H1 (cell line): ENCODE measurements around the gene ITGB8. TPM values are rescaled to one million over a fixed set of nuclear protein-coding genes. Genes with fewer than 3 reads are reported as not detected.
A peak's percentile ranks its signal among the peaks of the same experiment; 100 is the strongest.

Source experiments
- CTCF ChIA-PET: fragments of 300-600 bp; sonication (Branson Sonifier 250); formaldehyde crosslinking; loops from one replicate; lab custom pipeline; 2021; ENCODE audit not compliant: partially characterized antibody; lab: Charles Lee
- POLR2A ChIA-PET: fragments of 300-600 bp; sonication (Branson Sonifier 250); formaldehyde crosslinking; loops from one replicate; lab custom pipeline; 2021; ENCODE audit warnings: inconsistent platforms; ENCODE audit not compliant: partially characterized antibody; lab: Charles Lee
- DNase-seq, 2 experiments: peaks; one replicate each; pipeline versions ENCODE4 v3.0.0 to v3.0.0-alpha.2; 2010 to 2022; ENCODE audit warnings: low spot score in 2 of 2, low read depth in 1 of 2, mixed read lengths in 1 of 2
- FAIRE-seq: peaks from 2 replicates; lab custom pipeline; 2011; peaks lifted over from hg19 to GRCh38; lab: Jason Lieb, UNC
- H2AFZ ChIP-seq: 2 replicates; pipeline ENCODE4 v1.8.1; 2012; ENCODE audit warnings: low read length, inconsistent platforms
- H2AK5ac ChIP-seq: 2 replicates; pipeline ENCODE4 v1.6.1; 2013; ENCODE audit warnings: low read depth, low read length
- H2BK120ac ChIP-seq: replicated peaks from 2 replicates; pipeline ENCODE3; 2013; ENCODE audit warnings: low read depth, low read length, inconsistent platforms
- H2BK12ac ChIP-seq: 2 replicates; pipeline ENCODE4 v1.6.1; 2013; ENCODE audit warnings: low read depth, low read length
- H2BK15ac ChIP-seq: 2 replicates; pipeline ENCODE4 v1.6.1; 2013; ENCODE audit warnings: low read length
- H2BK20ac ChIP-seq: 2 replicates; pipeline ENCODE4 v1.6.1; 2013; ENCODE audit warnings: low read length
- H2BK5ac ChIP-seq: 2 replicates; pipeline ENCODE4 v1.6.1; 2013; ENCODE audit warnings: low read depth, low read length
- H3K14ac ChIP-seq: 2 replicates; pipeline ENCODE4 v1.6.1; 2013; ENCODE audit warnings: inconsistent platforms; ENCODE audit not compliant: insufficient read length
- H3K18ac ChIP-seq: 2 replicates; pipeline ENCODE4 v1.6.1; 2013; ENCODE audit warnings: low read length; ENCODE audit errors: extremely low read depth
- H3K23ac ChIP-seq: 2 replicates; pipeline ENCODE4 v1.6.1; 2013; ENCODE audit warnings: inconsistent platforms; ENCODE audit not compliant: insufficient read length
- H3K23me2 ChIP-seq: 2 replicates; pipeline ENCODE4 v1.6.1; 2013; ENCODE audit warnings: low read depth, low read length
- H3K27ac ChIP-seq: 2 replicates; pipeline ENCODE4 v1.6.1; 2011; ENCODE audit warnings: low read depth, low read length, inconsistent platforms
- H3K27me3 ChIP-seq, 4 experiments: replicated peaks in 1 of 4; 1 replicate in 1 of 4; 2 replicates in 3 of 4; pipeline versions ENCODE4 v1.6.1 to v1.8.1; 2011 to 2013; ENCODE audit warnings: low read length in 3 of 4, mild to moderate bottlenecking in 3 of 4, inconsistent platforms in 2 of 4, mixed read lengths in 2 of 4, moderate library complexity in 1 of 4; ENCODE audit not compliant: control insufficient read depth in 3 of 4, insufficient read depth in 3 of 4; ENCODE audit errors: extremely low read depth in 1 of 4
- H3K36me3 ChIP-seq, 4 experiments: 2 replicates each; pipeline versions ENCODE4 v1.6.1 to v1.8.1; 2011 to 2013; ENCODE audit warnings: mild to moderate bottlenecking in 4 of 4, low read length in 3 of 4, moderate library complexity in 2 of 4, control low read depth in 1 of 4, inconsistent platforms in 1 of 4; ENCODE audit not compliant: insufficient read depth in 4 of 4, control insufficient read depth in 2 of 4
- H3K4ac ChIP-seq: replicated peaks from 2 replicates; pipeline ENCODE3; 2013; ENCODE audit warnings: low read length, low read depth, mixed read lengths, inconsistent platforms; ENCODE audit not compliant: insufficient read length
- H3K4me1 ChIP-seq, 4 experiments: replicated peaks in 1 of 4; 1 replicate in 1 of 4; 2 replicates in 3 of 4; pipeline versions ENCODE4 v1.6.1 to v1.8.1; 2011 to 2013; ENCODE audit warnings: low read length in 3 of 4, inconsistent platforms in 2 of 4, mixed read lengths in 1 of 4; ENCODE audit not compliant: insufficient read depth in 4 of 4, control insufficient read depth in 3 of 4
- H3K4me2 ChIP-seq, 2 experiments: 2 replicates each; pipeline versions ENCODE4 v1.6.1 to v1.8.1; 2011 to 2013; ENCODE audit warnings: low read depth in 2 of 2, low read length in 2 of 2, control low read depth in 1 of 2, inconsistent platforms in 1 of 2, mild to moderate bottlenecking in 1 of 2; ENCODE audit not compliant: insufficient read depth in 1 of 2
- H3K4me3 ChIP-seq, 4 experiments: fragments of 200-600, 300-600 bp in 1 of 4; sonication (generic), shearing (Covaris generic), sonication (Bioruptor Twin) in 1 of 4; 2 replicates each; pipeline versions ENCODE4 v1.5.1 to v1.8.1; 2011 to 2016; ENCODE audit warnings: low read length in 4 of 4, low read depth in 3 of 4, control low read depth in 2 of 4, inconsistent platforms in 2 of 4, mild to moderate bottlenecking in 2 of 4, mixed read lengths in 1 of 4, moderate library complexity in 1 of 4; ENCODE audit not compliant: insufficient read depth in 2 of 4; ENCODE audit errors: extremely low read depth in 1 of 4
- H3K56ac ChIP-seq: replicated peaks from 2 replicates; pipeline ENCODE3; 2013; ENCODE audit warnings: low read depth, mild to moderate bottlenecking, mixed read lengths, low read length, inconsistent platforms; ENCODE audit not compliant: insufficient read length
- H3K79me1 ChIP-seq: 2 replicates; pipeline ENCODE4 v1.6.1; 2013; ENCODE audit warnings: low read depth, low read length, control low read depth
- H3K79me2 ChIP-seq, 2 experiments: 2 replicates each; pipeline versions ENCODE4 v1.6.1 to v1.8.1; 2012 to 2013; ENCODE audit warnings: low read length in 2 of 2, mild to moderate bottlenecking in 2 of 2, inconsistent platforms in 1 of 2; ENCODE audit not compliant: insufficient read depth in 2 of 2, control insufficient read depth in 1 of 2
- H3K9ac ChIP-seq, 4 experiments: replicated peaks in 1 of 4; 1 replicate in 1 of 4; 2 replicates in 3 of 4; pipeline versions ENCODE4 v1.6.1 to v1.8.1; 2011 to 2013; ENCODE audit warnings: low read depth in 3 of 4, low read length in 3 of 4, control low read depth in 2 of 4, mild to moderate bottlenecking in 2 of 4, moderate library complexity in 2 of 4, inconsistent platforms in 1 of 4; ENCODE audit errors: extremely low read depth in 1 of 4
- H3K9me3 ChIP-seq, 2 experiments: 2 replicates each; pipeline versions ENCODE4 v1.6.1 to v1.8.1; 2012 to 2013; ENCODE audit warnings: mild to moderate bottlenecking in 2 of 2, moderate library complexity in 2 of 2, control low read depth in 1 of 2, inconsistent platforms in 1 of 2, low read depth in 1 of 2, low read length in 1 of 2, mixed read lengths in 1 of 2; ENCODE audit not compliant: insufficient read depth in 2 of 2
- H4K20me1 ChIP-seq, 2 experiments: replicated peaks in 1 of 2; 2 replicates each; pipeline versions ENCODE3 to v1.8.1; 2011 to 2013; ENCODE audit warnings: inconsistent platforms in 2 of 2, low read length in 2 of 2, mild to moderate bottlenecking in 1 of 2; ENCODE audit not compliant: insufficient read depth in 2 of 2, control insufficient read depth in 1 of 2
- H4K5ac ChIP-seq: 2 replicates; pipeline ENCODE4 v1.6.1; 2013; ENCODE audit warnings: low read length, low read depth, mixed read lengths, inconsistent platforms; ENCODE audit not compliant: insufficient read length
- H4K8ac ChIP-seq: 2 replicates; pipeline ENCODE4 v1.8.0; 2013; ENCODE audit warnings: mild to moderate bottlenecking, moderate library complexity, low read length, inconsistent platforms; ENCODE audit not compliant: insufficient read depth; ENCODE audit errors: extremely low read depth
- H4K91ac ChIP-seq: replicated peaks from 2 replicates; pipeline ENCODE3; 2013; ENCODE audit warnings: low read length, mixed read lengths, inconsistent platforms; ENCODE audit not compliant: insufficient read length
- RAD21 ChIP-seq, 2 experiments: IDR thresholded peaks in 1 of 2; conservative IDR thresholded peaks in 1 of 2; 2 replicates each; pipeline ENCODE4 v1.6.1; 2011; ENCODE audit warnings: low read depth in 2 of 2, low read length in 2 of 2, improper control_type of control experiment in 1 of 2, inconsistent platforms in 1 of 2, mild to moderate bottlenecking in 1 of 2, moderate library complexity in 1 of 2
- SP1 ChIP-seq: IDR thresholded peaks from 2 replicates; pipeline ENCODE4 v1.6.1; 2011; ENCODE audit warnings: low read depth, low read length
- WGBS, 2 experiments: shearing (Covaris generic) in 1 of 2; methylation state at CpG; one replicate each; pipeline versions ENCODE4 v1.1.6 to v1.1.7; 2013 to 2015; ENCODE audit warnings: low lambda C conversion rate in 2 of 2, mixed read lengths in 2 of 2, inconsistent platforms in 1 of 2, low coverage in 1 of 2, missing lambda C conversion rate in 1 of 2; ENCODE audit not compliant: insufficient replicate concordance in 2 of 2, insufficient coverage in 1 of 2, insufficient read length in 1 of 2; ENCODE audit errors: extremely low coverage in 1 of 2, missing lambda C conversion rate in 1 of 2; 5-methylcytosine and 5-hydroxymethylcytosine counted together
- polyA plus RNA-seq, 7 experiments: library from polyadenylated mRNA; depleted of rRNA in 3 of 7; stranded (reverse) in 5 of 7; unstranded in 2 of 7; fragments of >200 nt in 5 of 7; fragments of 200-250 nt in 2 of 7; gene quantifications; 1 replicate in 5 of 7; 2 replicates in 1 of 7; 4 replicates in 1 of 7; pipeline versions ENCODE4 v1.2.1 to v1.2.3, GENCODE V29; 2011 to 2013; ENCODE audit warnings: missing spikeins in 2 of 7, mixed read lengths in 2 of 7
- total RNA-seq: library from RNA; stranded (reverse); fragmentation: NEBNext Ultra II Directional; extraction: Animal tissue kit (Norgen Biotek cat#: 25700); gene quantifications from 2 replicates; pipeline ENCODE4 v1.2.1, GENCODE V29; 2021

The ITGB8 gene
- total and polyA plus RNA-seq, 2 of the 8 experiments (the other 6 are each of a cell fraction or from before 2014, with no cell fraction given), result 1.2 to 3.6 TPM

DNA sequence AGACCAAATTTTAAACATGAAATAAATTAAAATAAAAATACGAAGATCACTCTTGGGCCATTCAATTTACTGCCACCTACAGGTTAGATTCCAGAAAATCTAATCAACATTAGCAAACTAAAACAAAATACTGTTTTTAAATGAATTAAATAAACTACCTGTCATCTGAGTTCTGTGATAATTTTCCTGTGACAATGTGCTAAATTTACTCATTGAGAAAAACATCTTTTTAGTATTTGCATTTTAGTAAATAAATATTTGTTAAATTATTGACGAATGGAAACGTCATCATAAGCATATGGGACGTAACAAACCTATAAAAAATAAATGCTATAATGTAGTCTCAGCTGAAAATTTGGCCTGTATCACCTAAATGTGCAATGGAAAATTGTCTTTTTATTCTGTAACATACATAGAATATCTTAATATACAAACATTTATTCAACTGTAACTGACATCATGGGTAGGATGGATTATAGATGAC lies 72.1 kb downstream of the ITGB8 start:
- H3K27me3 ChIP-seq, result peaks cover 0 to 1% (median 0%) of the 10 kb centered on the region in 4 experiments; a peak in 1 of 7 replicates
- no peak overlapping the region for H2AK5ac ChIP-seq
- H3K4me2 ChIP-seq, result no peak overlapping the region
- H2BK15ac ChIP-seq, result no peak overlapping the region
- H3K27ac ChIP-seq, result no peak overlapping the region
- no peak overlapping the region for H2BK5ac ChIP-seq
- H4K20me1 ChIP-seq, result no peaks in the 10 kb centered on the region
- H3K56ac ChIP-seq, result no peak overlapping the region
- H2BK12ac ChIP-seq, result no peak overlapping the region
- no peak overlapping the region for H4K8ac ChIP-seq
- H4K91ac ChIP-seq, result no peak overlapping the region
- no peak overlapping the region for H2BK20ac ChIP-seq
- FAIRE-seq, result no peak
- TF ChIP-seq SP1, result no peak
- 0 out of 4 replicates have a peak, but pooled peaks of 1 of the 2 experiments have one; percentile 5 for TF ChIP-seq RAD21 (IDR thresholded peaks at IDR 0.05 in 1 of 2, conservative IDR thresholded peaks at IDR 0.05 in 1 of 2; ENCODE audit: low read depth in 2 of 2, low read length in 2 of 2)
- 89% methylated on average over 4 of the region's 4 CpGs; no CpG with 5 or more reads in 1 of the 2 experiments for WGBS, 2 experiments
- ChIA-PET POLR2A (no interaction called here), CTCF (interaction anchor here (0.5 to 1.4 kb wide), 13 partner anchors 9 to 478 kb away, joined by 3 to 6 read pairs (median 3); no protein-coding TSS in a partner anchor)
- H2BK120ac ChIP-seq, result no peak overlapping the region
- H3K9ac ChIP-seq, result no peak overlapping the region
- H3K18ac ChIP-seq, result no peak overlapping the region
- no peak overlapping the region for H3K14ac ChIP-seq
- no peak overlapping the region for H4K5ac ChIP-seq
- H3K36me3 ChIP-seq, result peaks cover 0 to 2% (median 0%) of the 10 kb centered on the region in 4 experiments; a peak in 3 of 8 replicates
- no peaks in the 10 kb centered on the region for H3K79me1 ChIP-seq
- H3K4ac ChIP-seq, result no peak overlapping the region
- no peak overlapping the region for H2AFZ ChIP-seq
- DNase-seq, result no peak
- peaks cover 0 to 4% (median 0%) of the 10 kb centered on the region in 4 experiments; a peak in 1 of 7 replicates for H3K4me1 ChIP-seq
- H3K4me3 ChIP-seq, result no peak overlapping the region
- no peaks in the 10 kb centered on the region for H3K23me2 ChIP-seq
- H3K9me3 ChIP-seq, result no peaks in the 10 kb centered on the region
- H3K79me2 ChIP-seq, result no peaks in the 10 kb centered on the region
- no peak overlapping the region for H3K23ac ChIP-seq
